IMR-90 (cell line): ENCODE data around the gene DRD2.

ENCODE experiments used
- BHLHE40 ChIP-seq: fragments of 150-350 bp; IDR thresholded peaks from 2 replicates; pipeline ENCODE4 v1.6.1; 2016; ENCODE audit warnings: mild to moderate bottlenecking, low read depth, low read length
- CEBPB ChIP-seq: IDR thresholded peaks from 2 replicates; pipeline ENCODE4 v1.6.1; 2012; ENCODE audit warnings: low read depth, low read length, improper control_type of control experiment
- CHD1 ChIP-seq: IDR thresholded peaks from 2 replicates; pipeline ENCODE4 v1.6.1; 2012; ENCODE audit warnings: low read depth, low read length, improper control_type of control experiment
- FOS ChIP-seq: fragments of 150-350 bp; IDR thresholded peaks from 2 replicates; pipeline ENCODE4 v1.6.1; 2016; ENCODE audit warnings: low read depth, low read length
- MAFK ChIP-seq: IDR thresholded peaks from 2 replicates; pipeline ENCODE4 v1.6.1; 2012; ENCODE audit warnings: low read depth, low read length, improper control_type of control experiment
- MXI1 ChIP-seq: IDR thresholded peaks from 2 replicates; pipeline ENCODE4 v1.6.1; 2012; ENCODE audit warnings: low read depth, mild to moderate bottlenecking, low read length, moderate library complexity, borderline replicate concordance
- POLR2A ChIP-seq: IDR thresholded peaks from 2 replicates; pipeline ENCODE4 v1.6.1; 2012; ENCODE audit warnings: mild to moderate bottlenecking, low read depth, low read length
- RAD21 ChIP-seq: IDR thresholded peaks from 2 replicates; pipeline ENCODE4 v1.6.1; 2012; ENCODE audit warnings: low read length, improper control_type of control experiment
- RFX5 ChIP-seq: IDR thresholded peaks from 2 replicates; pipeline ENCODE4 v1.8.0; 2012; ENCODE audit warnings: low read depth, mild to moderate bottlenecking, low read length, moderate library complexity
- TF ChIP-seq, protein P1 (sequence below): conservative IDR thresholded peaks from 2 replicates; pipeline ENCODE4 v1.5.1; 2012; ENCODE audit warnings: mild to moderate bottlenecking, low read depth, low read length, improper control_type of control experiment
- TF ChIP-seq, protein P2 (sequence below): fragments of 150-350 bp; IDR thresholded peaks from 2 replicates; pipeline ENCODE4 v1.6.1; 2017; ENCODE audit warnings: mild to moderate bottlenecking, antibody characterized with exemption, low read length, low read depth

DNA sequence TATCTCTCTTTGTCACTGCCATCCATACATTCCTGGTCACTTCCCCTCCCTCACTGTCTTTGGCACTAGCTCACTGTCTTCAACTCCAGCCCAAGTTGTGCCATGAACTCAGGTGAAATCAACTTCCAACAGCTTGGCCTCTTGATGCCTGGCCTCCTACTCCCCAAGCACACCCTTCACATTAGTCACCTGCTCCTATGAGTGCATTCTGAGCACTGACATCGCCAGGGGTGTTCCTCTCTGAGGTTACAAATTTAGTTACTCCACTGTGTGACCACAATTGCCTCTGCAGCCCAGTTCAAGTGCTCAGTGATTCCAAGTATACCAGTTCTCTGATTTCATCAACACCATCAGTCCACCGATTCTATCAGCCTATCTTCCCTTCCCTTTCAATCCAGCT is 10.8 kb downstream of the DRD2 start:
- TF ChIP-seq, protein P1, sequence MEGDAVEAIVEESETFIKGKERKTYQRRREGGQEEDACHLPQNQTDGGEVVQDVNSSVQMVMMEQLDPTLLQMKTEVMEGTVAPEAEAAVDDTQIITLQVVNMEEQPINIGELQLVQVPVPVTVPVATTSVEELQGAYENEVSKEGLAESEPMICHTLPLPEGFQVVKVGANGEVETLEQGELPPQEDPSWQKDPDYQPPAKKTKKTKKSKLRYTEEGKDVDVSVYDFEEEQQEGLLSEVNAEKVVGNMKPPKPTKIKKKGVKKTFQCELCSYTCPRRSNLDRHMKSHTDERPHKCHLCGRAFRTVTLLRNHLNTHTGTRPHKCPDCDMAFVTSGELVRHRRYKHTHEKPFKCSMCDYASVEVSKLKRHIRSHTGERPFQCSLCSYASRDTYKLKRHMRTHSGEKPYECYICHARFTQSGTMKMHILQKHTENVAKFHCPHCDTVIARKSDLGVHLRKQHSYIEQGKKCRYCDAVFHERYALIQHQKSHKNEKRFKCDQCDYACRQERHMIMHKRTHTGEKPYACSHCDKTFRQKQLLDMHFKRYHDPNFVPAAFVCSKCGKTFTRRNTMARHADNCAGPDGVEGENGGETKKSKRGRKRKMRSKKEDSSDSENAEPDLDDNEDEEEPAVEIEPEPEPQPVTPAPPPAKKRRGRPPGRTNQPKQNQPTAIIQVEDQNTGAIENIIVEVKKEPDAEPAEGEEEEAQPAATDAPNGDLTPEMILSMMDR = no peak
- no peak for TF ChIP-seq RAD21
- TF ChIP-seq POLR2A = no peak
- no peak for TF ChIP-seq RFX5
- TF ChIP-seq, protein P2, sequence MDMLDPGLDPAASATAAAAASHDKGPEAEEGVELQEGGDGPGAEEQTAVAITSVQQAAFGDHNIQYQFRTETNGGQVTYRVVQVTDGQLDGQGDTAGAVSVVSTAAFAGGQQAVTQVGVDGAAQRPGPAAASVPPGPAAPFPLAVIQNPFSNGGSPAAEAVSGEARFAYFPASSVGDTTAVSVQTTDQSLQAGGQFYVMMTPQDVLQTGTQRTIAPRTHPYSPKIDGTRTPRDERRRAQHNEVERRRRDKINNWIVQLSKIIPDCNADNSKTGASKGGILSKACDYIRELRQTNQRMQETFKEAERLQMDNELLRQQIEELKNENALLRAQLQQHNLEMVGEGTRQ = no peak
- TF ChIP-seq CHD1 = no peak
- no peak for TF ChIP-seq CEBPB
- no peak for TF ChIP-seq BHLHE40
- no peak for TF ChIP-seq FOS
- no peak for TF ChIP-seq MAFK
- TF ChIP-seq MXI1 = no peak
